Measurements from ENCODE around the gene ATP1A1. TPM values are rescaled to one million over a fixed set of nuclear protein-coding genes. Genes with fewer than 3 reads are reported as not detected.

The ATP1A1 gene
- total and polyA plus RNA-seq, 4 donors, result 138 to 216 (median 186) TPM

DNA sequence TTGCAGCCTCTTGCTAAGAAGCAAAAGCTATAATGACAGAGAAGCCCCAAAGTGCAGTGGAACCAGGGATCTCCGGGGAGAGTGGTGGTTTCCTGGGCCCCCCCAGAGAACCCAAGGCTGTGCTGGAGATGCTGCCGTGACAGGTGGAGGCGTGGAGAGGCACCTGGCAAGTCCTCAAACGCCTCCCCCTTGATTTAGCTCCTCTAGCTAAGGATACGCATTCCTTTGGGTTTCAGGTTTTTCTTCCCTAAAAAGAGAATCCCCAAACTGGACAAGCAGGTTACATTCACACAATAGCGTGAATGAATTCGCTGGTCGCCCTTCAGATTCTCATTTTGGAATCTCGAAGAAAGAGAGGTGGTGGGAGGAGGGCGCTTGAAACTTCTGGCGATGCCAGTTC is 853 bp upstream of the ATP1A1 start:
- Histone ChIP-seq H3K36me3 (ENCODE audit: control insufficient read depth in 1 of 2, insufficient read depth in 2 of 2, low read length in 1 of 2) (no peaks in the 10 kb centered on the region), H3K27me3 (ENCODE audit: control insufficient read depth in 1 of 2, insufficient read depth in 2 of 2, low read length in 1 of 2) (no peaks in the 10 kb centered on the region), H3K4me3 (ENCODE audit: low read length in 2 of 2) (peak overlapping the region in 1 of 2 donors; percentile 99), H3K4me1 (ENCODE audit: control insufficient read depth in 1 of 2, insufficient read depth in 2 of 2, low read length in 2 of 2) (peaks cover 0 to 12% of the 10 kb centered on the region in 2 donors), H3K27ac (ENCODE audit: low read depth in 1 of 2, low read length in 2 of 2) (peak overlapping the region; percentile 65 to 84), H3K9me3 (ENCODE audit: control insufficient read depth, low read length) (no peaks in the 10 kb centered on the region)
- DNase-seq (no peak), ATAC-seq (ENCODE audit: low FRiP score) (no peak)
- intact Hi-C loops (cut with DNase I), result loop anchor here in 1 of 2 donors (5.0 kb wide), 1 partner anchor 200 kb away; the partner anchor contains the start of gene CD58
- WGBS, 2 donors, result 19 to 27% methylated on average over 11 of the region's 11 CpGs

DNA sequence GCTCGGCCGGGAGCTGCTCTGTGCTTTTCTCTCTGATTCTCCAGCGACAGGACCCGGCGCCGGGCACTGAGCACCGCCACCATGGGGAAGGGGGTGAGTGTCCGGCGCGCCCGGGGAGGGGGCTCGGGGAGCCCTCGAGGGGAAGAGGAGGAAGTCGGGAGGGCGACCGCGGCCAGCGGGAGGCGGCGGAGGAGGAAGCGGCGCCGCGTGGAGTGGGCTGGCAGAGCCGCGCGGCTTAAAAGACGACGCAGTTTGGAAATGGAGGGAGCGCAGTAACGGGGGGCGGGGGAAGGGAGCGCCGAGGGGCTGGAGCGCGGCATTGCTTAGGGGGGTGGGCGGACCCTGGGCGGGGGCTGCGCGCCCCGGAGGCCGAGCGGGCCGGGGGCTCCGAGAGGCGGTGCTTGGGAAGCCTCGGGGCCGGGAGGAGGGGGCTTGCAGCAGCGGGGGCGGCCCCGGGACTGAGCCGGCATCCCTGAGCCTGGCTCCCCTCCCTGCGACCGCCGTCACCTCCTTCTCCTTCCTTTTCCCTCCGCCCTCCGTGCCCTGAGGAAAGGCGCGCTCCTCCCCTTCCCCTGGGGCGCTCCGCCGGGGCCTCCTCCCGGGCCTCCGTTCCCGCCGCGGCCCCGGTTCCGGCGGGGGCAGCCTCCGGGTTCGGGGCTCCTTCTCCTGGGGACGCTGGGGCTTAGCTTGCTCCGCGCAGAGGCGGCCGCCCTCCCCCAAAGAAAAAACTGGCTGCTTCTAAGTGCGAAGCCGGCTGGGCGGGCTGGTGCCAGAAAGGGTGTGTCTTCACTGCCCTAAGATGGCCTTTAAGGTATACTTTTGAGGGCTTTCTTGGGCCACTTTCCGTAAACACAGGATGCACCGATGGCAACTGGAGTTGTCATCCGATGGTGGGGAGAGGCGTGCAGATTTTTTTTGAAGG is 648 bp downstream of the ATP1A1 start:
- no peaks in the 10 kb centered on the region for H3K27me3 ChIP-seq (ENCODE audit: control insufficient read depth in 1 of 2, insufficient read depth in 2 of 2, low read length in 1 of 2)
- intact Hi-C loops (cut with DNase I), result loop anchor here in 1 of 2 donors (5.0 kb wide), 1 partner anchor 199 kb away; the partner anchor contains the start of gene CD58
- ATAC-seq (ENCODE audit: low FRiP score) (peak; percentile 39), DNase-seq (peak; percentile 82 to 87)
- H3K36me3 ChIP-seq (ENCODE audit: control insufficient read depth in 1 of 2, insufficient read depth in 2 of 2, low read length in 1 of 2), result no peaks in the 10 kb centered on the region
- H3K27ac ChIP-seq (ENCODE audit: low read depth in 1 of 2, low read length in 2 of 2), result peak overlapping the region; percentile 97 to 98
- WGBS, 2 donors, result 0 to 1% methylated on average over 62 to 84 of the region's 84 CpGs
- H3K9me3 ChIP-seq (ENCODE audit: control insufficient read depth, low read length), result no peaks in the 10 kb centered on the region
- H3K4me1 ChIP-seq (ENCODE audit: control insufficient read depth in 1 of 2, insufficient read depth in 2 of 2, low read length in 2 of 2), result peaks cover 0 to 12% of the 10 kb centered on the region in 2 donors
- peak overlapping the region; percentile 99 for H3K4me3 ChIP-seq (ENCODE audit: low read length in 2 of 2)

DNA sequence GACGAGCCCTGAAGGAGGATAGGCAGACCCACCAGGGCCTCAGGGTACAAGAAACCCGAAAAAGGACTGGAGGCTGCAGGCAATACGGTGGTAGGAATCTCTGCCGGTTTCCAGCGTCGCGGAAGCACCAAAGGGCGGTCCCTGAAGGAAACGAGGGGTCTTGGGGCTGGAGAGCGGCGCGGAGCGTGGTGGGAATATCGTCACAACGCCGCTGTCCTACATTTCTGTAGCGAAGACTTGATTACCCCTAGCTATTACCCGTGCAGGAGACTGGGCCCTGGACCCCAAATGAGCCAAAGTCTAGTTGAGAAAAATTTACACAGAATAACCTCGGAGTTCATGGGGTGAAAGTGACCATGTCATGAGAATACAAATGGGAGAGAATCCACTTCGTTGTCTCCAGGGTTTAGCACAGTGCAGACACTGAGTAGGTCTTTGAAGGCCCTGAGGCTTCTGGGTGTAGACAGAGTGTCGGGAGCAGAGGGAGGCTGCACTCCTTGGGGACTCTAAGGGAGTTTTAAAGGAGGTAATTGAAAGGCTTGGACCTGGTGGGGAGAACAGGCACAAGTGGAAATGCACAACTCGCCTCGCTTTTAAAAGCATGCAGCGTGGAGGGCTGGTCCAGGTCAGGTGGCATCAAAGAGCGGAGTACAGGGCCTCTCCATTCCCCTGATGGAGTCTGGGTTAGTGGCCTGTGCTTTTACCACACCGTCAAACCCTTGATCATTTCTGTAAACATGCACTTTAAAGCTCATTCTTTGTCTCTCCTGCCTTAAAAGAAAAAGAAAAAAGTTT is 1.5 kb downstream of the ATP1A1 start:
- H3K27ac ChIP-seq (ENCODE audit: low read depth in 1 of 2, low read length in 2 of 2), result peak overlapping the region in 1 of 2 donors; percentile 43
- WGBS, 2 donors, result 11 to 12% methylated on average over 26 of the region's 26 CpGs
- ATAC-seq (ENCODE audit: low FRiP score), result no peak

DNA sequence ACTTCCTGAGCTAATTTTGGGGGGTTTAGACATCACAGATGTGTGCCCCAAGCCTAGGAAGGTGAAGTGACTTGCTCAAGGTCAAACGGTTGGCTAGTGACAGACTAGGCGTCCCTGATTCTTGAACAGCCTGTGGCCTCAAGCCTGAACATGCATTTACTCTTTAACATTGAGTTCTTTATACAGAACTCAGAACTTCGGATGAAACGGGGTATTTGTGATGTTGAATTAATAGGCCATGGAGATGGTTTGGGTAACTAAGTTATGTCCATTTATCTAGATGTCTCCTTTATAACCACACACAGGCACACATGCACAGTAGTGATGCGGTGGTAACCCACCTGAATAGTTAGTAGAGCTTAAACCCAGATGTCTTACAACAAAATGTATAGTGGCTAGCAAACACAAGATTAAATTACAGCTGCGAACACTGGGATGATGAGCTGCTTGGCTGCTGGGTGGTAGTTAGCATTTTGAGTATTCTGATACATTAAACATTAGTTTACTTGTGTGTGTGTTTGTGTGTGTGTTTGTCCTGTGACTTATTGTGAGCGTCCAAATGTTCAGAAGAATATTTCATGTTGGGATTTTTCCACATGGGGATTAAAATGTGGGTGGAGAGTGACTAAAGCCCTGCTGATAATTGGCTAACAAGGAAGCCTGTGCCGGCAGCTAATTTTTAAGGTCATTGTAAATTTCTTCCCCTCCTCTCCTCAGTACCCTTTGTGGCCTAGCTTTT is 2.3 kb downstream of the ATP1A1 start:
- no peak for DNase-seq
- H3K4me1 ChIP-seq (ENCODE audit: control insufficient read depth in 1 of 2, insufficient read depth in 2 of 2, low read length in 2 of 2), result peaks cover 0 to 15% of the 10 kb centered on the region in 2 donors
- no peaks in the 10 kb centered on the region for H3K9me3 ChIP-seq (ENCODE audit: control insufficient read depth, low read length)
- H3K27me3 ChIP-seq (ENCODE audit: control insufficient read depth in 1 of 2, insufficient read depth in 2 of 2, low read length in 1 of 2), result no peaks in the 10 kb centered on the region
- intact Hi-C loops (cut with DNase I), result loop anchor here in 1 of 2 donors (5.0 kb wide), 2 partner anchors 42 to 62 kb away; no protein-coding TSS in a partner anchor
- 60 to 62% methylated on average over 8 of the region's 8 CpGs for WGBS, 2 donors
- no peaks in the 10 kb centered on the region for H3K36me3 ChIP-seq (ENCODE audit: control insufficient read depth in 1 of 2, insufficient read depth in 2 of 2, low read length in 1 of 2)
- H3K4me3 ChIP-seq (ENCODE audit: low read length in 2 of 2), result peak overlapping the region in 1 of 2 donors; percentile 99
- no peak for ATAC-seq (ENCODE audit: low FRiP score)
- H3K27ac ChIP-seq (ENCODE audit: low read depth in 1 of 2, low read length in 2 of 2), result peak overlapping the region in 1 of 2 donors; percentile 46

More for the DNA sequence above, 1.5 kb downstream of the ATP1A1 start:
- Histone ChIP-seq H3K27me3 (ENCODE audit: control insufficient read depth in 1 of 2, insufficient read depth in 2 of 2, low read length in 1 of 2) (no peaks in the 10 kb centered on the region), H3K36me3 (ENCODE audit: control insufficient read depth in 1 of 2, insufficient read depth in 2 of 2, low read length in 1 of 2) (no peaks in the 10 kb centered on the region), H3K9me3 (ENCODE audit: control insufficient read depth, low read length) (no peaks in the 10 kb centered on the region), H3K4me3 (ENCODE audit: low read length in 2 of 2) (peak overlapping the region; percentile 99), H3K4me1 (ENCODE audit: control insufficient read depth in 1 of 2, insufficient read depth in 2 of 2, low read length in 2 of 2) (peaks cover 0 to 15% of the 10 kb centered on the region in 2 donors)
- intact Hi-C loops (cut with DNase I), result loop anchor here in 1 of 2 donors (5.0 kb wide), 3 partner anchors 43 to 198 kb away; partner anchors contain the start of gene CD58
- no peak for DNase-seq

DNA sequence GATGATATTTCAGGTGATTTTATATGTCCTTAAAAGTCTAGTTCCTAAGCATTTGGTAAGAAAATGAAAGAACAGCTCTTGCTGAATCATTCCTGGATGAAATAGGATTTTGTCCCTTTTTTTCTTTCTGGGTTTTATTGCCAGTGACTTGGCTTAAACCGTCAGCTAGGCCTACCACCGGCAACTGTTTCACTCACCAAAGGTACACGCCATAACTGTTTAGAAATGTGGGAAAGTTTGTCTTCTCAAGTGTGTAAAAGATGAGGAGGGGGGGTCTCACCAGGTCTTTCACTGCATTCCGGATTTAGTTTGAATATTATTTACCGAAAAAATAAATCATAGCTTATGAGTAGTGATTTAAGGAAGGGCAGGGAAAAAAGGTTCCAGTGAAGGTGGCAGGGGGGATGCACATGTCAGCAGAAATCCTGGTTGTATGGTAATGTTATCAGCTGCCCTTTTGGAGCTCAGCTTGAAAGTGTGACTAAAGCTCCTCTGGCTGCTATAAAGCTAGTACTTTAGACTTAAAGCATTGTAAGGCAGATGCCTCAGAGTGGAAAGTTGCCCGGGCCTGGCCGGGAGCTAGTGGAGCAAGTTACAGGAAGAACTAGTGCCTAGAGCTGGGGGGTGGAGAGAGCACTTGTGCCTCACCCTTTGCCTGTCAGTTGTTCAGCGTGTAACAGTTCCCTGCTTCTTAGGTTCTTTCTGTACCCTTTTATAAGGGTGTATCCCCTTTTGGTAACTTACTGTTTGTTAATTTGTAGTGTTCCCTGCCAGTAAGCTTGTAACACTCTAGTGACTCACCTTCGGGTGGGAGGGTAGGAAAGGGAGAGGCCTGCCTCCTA is 3.1 kb downstream of the ATP1A1 start:
- peaks cover 0 to 15% of the 10 kb centered on the region in 2 donors for H3K4me1 ChIP-seq (ENCODE audit: control insufficient read depth in 1 of 2, insufficient read depth in 2 of 2, low read length in 2 of 2)
- no peaks in the 10 kb centered on the region for H3K36me3 ChIP-seq (ENCODE audit: control insufficient read depth in 1 of 2, insufficient read depth in 2 of 2, low read length in 1 of 2)
- peak; percentile 83 to 90 for DNase-seq
- H3K4me3 ChIP-seq (ENCODE audit: low read length in 2 of 2), result peak overlapping the region; percentile 55 to 99
- intact Hi-C loops (cut with DNase I), result loop anchor here in 1 of 2 donors (5.0 kb wide), 2 partner anchors 41 to 61 kb away; no protein-coding TSS in a partner anchor
- no peaks in the 10 kb centered on the region for H3K9me3 ChIP-seq (ENCODE audit: control insufficient read depth, low read length)
- 8 to 10% methylated on average over 9 of the region's 9 CpGs for WGBS, 2 donors
- H3K27me3 ChIP-seq (ENCODE audit: control insufficient read depth in 1 of 2, insufficient read depth in 2 of 2, low read length in 1 of 2), result no peaks in the 10 kb centered on the region
- H3K27ac ChIP-seq (ENCODE audit: low read depth in 1 of 2, low read length in 2 of 2), result peak overlapping the region; percentile 43 to 46
- peak; percentile 17 for ATAC-seq (ENCODE audit: low FRiP score)

DNA sequence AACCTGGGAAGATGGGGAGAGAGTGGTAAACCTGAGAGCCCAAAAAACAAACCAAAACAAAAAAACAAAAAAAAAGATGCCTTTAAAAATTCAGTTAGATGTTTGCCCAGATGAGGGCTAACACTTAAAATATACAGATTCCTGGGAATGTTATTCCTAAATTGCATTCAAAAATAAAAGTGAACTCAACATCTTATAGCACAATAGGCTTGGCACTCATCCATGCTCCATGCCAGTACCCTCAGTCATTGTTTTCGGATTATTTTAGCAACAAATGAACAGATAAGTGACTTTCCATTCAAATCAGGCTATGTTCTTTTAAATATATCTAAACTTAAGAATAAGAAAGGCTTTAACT is 3.7 kb downstream of the ATP1A1 start:
- no peak overlapping the region for H3K4me3 ChIP-seq (ENCODE audit: low read length in 2 of 2)
- peaks cover 0 to 15% of the 10 kb centered on the region in 2 donors for H3K4me1 ChIP-seq (ENCODE audit: control insufficient read depth in 1 of 2, insufficient read depth in 2 of 2, low read length in 2 of 2)
- ATAC-seq (ENCODE audit: low FRiP score) (no peak), DNase-seq (no peak)
- H3K27me3 ChIP-seq (ENCODE audit: control insufficient read depth in 1 of 2, insufficient read depth in 2 of 2, low read length in 1 of 2), result no peaks in the 10 kb centered on the region
- intact Hi-C loops (cut with DNase I), result loop anchor here in 1 of 2 donors (5.0 kb wide), 2 partner anchors 41 to 61 kb away; no protein-coding TSS in a partner anchor
- H3K9me3 ChIP-seq (ENCODE audit: control insufficient read depth, low read length), result no peaks in the 10 kb centered on the region
- H3K27ac ChIP-seq (ENCODE audit: low read depth in 1 of 2, low read length in 2 of 2), result peak overlapping the region in 1 of 2 donors; percentile 19
- 4 to 6% methylated on average over 1 of the region's 1 CpG for WGBS, 2 donors
- H3K36me3 ChIP-seq (ENCODE audit: control insufficient read depth in 1 of 2, insufficient read depth in 2 of 2, low read length in 1 of 2), result no peaks in the 10 kb centered on the region

Measured in aorta (tissue), 5 donors.